ENCODE results near the gene LRRC75B. TPM values are rescaled to one million over a fixed set of nuclear protein-coding genes. Genes with fewer than 3 reads are reported as not detected.

Gene LRRC75B
- total and polyA plus RNA-seq, 2 of the 13 experiments (the other 11 are each of a cell fraction or from before 2014, with no cell fraction given), result 11.8 to 34.8 TPM

DNA sequence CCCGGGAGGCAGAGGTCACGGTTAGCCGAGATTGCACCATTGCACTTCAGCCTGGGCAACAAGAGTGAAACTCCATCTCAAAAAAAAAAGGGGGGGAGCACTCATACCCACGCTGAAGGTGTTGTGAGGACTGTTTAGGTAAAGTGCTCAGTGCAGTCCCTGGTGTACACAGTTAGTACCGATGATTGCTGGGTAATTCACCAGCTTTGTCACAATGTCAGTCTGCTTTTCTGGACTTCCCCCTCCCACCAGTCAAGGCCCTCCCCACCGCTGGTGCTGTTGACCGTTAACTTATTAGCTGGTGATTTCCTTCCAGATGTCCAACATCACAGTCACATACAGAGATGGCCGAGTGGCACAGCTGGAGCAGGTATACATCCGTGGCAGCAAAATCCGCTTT lies 25.2 kb downstream of the LRRC75B start (continued):
- no peak for TF ChIP-seq ZNF318 (CRISPR knock-in tag; IDR thresholded peaks at IDR 0.05)

DNA sequence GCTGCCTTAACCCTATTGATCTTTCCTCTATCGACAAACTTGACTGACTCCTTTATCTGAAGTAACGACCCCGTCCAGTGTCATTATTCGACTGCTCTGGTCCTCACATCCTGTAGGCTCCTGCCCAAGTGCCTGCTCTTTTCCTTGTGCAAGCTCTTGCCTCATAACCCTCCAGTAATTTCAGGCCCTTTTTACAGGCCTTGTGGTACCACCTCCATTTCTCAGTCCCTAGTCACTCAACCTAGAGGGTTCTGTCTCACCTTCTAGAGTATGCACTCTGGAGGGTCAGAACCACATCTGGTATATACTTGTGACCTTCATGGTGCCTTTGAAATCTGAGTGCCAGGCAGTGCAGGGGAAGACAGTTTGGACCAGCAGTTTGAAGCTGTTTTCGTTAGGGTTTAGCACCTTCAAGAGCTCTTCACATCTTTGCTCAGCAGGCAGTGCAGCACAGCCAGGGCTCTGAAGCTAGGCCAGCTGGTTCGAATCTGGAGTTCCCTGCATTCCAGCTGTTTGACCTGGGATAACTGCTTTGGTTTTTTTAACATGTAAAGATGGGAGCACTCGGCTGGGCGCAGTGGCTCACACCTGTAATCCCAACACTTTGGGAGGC lies 25.9 kb downstream of the LRRC75B start:
- TF ChIP-seq MIER2 (CRISPR knock-in tag; IDR thresholded peaks at IDR 0.05) (no peak), RBM22 (optimal IDR thresholded peaks at IDR 0.05; ENCODE audit: low read length) (peak; percentile 43)
- H4K20me1 ChIP-seq (ENCODE audit: insufficient read depth, low read length), result peaks cover 17% of the 10 kb centered on the region; the same call in 1 of the 2 replicates
- no peak overlapping the region for H3K4me3 ChIP-seq (replicated peaks in 1 of 3; ENCODE audit: insufficient read depth in 1 of 3, low read depth in 2 of 3, low read length in 3 of 3)
- FAIRE-seq (no peak), DNase-seq (ENCODE audit: low spot score) (no peak), ATAC-seq (no peak)
- H3K36me3 ChIP-seq (replicated peaks in 1 of 2; ENCODE audit: control insufficient read depth in 1 of 2, insufficient read depth in 2 of 2, low read length in 2 of 2), result peaks cover 28 to 61% of the 10 kb centered on the region in 2 experiments
- POLR2A ChIA-PET, result interaction anchor here (0.6 to 7.9 kb wide), 7 partner anchors 10 to 26 kb away, joined by 3 to 75 read pairs (median 4); partner anchors contain the start of genes GUCD1, LRRC75B and SNRPD3
- no peak overlapping the region for H3K4me2 ChIP-seq (ENCODE audit: low read depth, low read length)
- peaks cover 60% of the 10 kb centered on the region for H3K79me2 ChIP-seq (ENCODE audit: insufficient read depth, low read length)
- H3K9ac ChIP-seq (ENCODE audit: insufficient read depth, low read depth, low read length), result no peak overlapping the region
- peak overlapping the region; percentile 32 for H3K27ac ChIP-seq (ENCODE audit: extremely low read length, insufficient read depth, low read length)
- H2AFZ ChIP-seq (ENCODE audit: low read length), result no peak overlapping the region
- BruUV-seq (replicated peaks), result no TSS peak
- no peaks in the 10 kb centered on the region for H3K27me3 ChIP-seq (ENCODE audit: control insufficient read depth in 1 of 2, insufficient read depth in 2 of 2, low read length in 2 of 2)
- H3K9me3 ChIP-seq (ENCODE audit: low read length), result no peaks in the 10 kb centered on the region
- peaks cover 87% of the 10 kb centered on the region for H3K4me1 ChIP-seq (ENCODE audit: insufficient read depth, low read length)
- in situ Hi-C loops (cut with HindIII; ENCODE audit: extremely low pct_ligation_motif_present, low pct_unique_long_range_greater_than_20kb) (no loop called here), intact Hi-C loops (cut with micrococcal nuclease; ENCODE audit: unreplicated experiment) (no loop called here)
- WGBS (ENCODE audit: low lambda C conversion rate), result 94% methylated on average over 8 of the region's 8 CpGs
- CTCF ChIA-PET (ENCODE audit: low intra/inter-chr PET ratio, low total read pairs), result no interaction called here

Data from HepG2 (cell line).